ENCODE data around the gene LCN6.
"Not testable (repeated sequence)": the region's sequence is repeated elsewhere in the genome, so short reads cannot be mapped to it uniquely, and the experiment has no call there.

Gene LCN6

GRCh38 chr9:136704741-136705140, 43.6 kb downstream of the LCN6 start:
- H3K36me3 ChIP-seq (ENCODE audit: control insufficient read depth in 5 of 5, insufficient read depth in 5 of 5, low read length in 5 of 5); H3K4me3 ChIP-seq (ENCODE audit: low read depth in 1 of 5, low read length in 5 of 5); H3K9ac ChIP-seq (ENCODE audit: low read length in 5 of 5); H3K9me3 ChIP-seq (ENCODE audit: control insufficient read depth in 5 of 5, low read length in 5 of 5); H3K27me3 ChIP-seq (ENCODE audit: control insufficient read depth in 5 of 5, insufficient read depth in 4 of 5, low read length in 5 of 5); H3K27ac ChIP-seq (ENCODE audit: low read depth, low read length): not testable (repeated sequence)
- peaks cover 0 to 19% (median 14%) of the 10 kb centered on the region in 5 donors for H3K4me1 ChIP-seq (ENCODE audit: control insufficient read depth in 5 of 5, insufficient read depth in 5 of 5, low read length in 5 of 5)

DNA sequence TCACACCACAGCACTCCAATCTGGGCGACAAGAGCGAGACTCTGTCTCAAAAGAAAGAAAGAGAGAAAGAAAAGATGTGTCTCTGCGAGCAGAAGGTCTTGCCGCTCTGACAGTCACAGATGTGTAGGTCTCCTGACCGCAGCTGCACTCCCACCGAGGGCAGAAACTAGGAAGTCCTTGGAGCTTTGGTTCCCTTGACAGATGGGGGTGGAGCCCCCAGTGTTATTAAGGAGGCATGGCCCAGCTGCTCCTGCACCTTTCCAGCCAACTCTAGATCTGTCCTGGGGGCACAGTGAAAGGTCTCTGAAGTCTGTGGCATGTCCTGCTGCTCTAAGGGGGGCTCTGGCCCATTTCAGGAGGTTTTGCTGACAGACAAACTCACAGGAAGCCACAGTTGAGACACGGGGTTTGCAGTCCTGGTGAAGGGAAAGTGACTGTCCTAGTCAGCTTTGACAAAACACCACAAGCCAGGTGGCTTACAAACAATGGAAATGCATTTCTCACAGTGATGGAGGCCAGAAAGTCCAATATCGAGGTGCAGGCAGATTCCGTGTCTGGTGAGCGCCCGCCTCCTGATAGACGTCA, 45.0 kb downstream of the LCN6 start:
- peaks cover 0 to 2% (median 0%) of the 10 kb centered on the region in 5 donors for H3K27me3 ChIP-seq (ENCODE audit: control insufficient read depth in 5 of 5, insufficient read depth in 4 of 5, low read length in 5 of 5)
- no peaks in the 10 kb centered on the region for H3K36me3 ChIP-seq (ENCODE audit: control insufficient read depth in 5 of 5, insufficient read depth in 5 of 5, low read length in 5 of 5)
- H3K4me3 ChIP-seq (ENCODE audit: low read depth in 1 of 5, low read length in 5 of 5) = no peak overlapping the region
- H3K4me1 ChIP-seq (ENCODE audit: control insufficient read depth in 5 of 5, insufficient read depth in 5 of 5, low read length in 5 of 5) = peaks cover 0 to 19% (median 14%) of the 10 kb centered on the region in 5 donors
- H3K27ac ChIP-seq (ENCODE audit: low read depth, low read length) = no peak overlapping the region
- no peaks in the 10 kb centered on the region for H3K9me3 ChIP-seq (ENCODE audit: control insufficient read depth in 5 of 5, low read length in 5 of 5)
- no peak overlapping the region for H3K9ac ChIP-seq (ENCODE audit: low read length in 5 of 5)

DNA sequence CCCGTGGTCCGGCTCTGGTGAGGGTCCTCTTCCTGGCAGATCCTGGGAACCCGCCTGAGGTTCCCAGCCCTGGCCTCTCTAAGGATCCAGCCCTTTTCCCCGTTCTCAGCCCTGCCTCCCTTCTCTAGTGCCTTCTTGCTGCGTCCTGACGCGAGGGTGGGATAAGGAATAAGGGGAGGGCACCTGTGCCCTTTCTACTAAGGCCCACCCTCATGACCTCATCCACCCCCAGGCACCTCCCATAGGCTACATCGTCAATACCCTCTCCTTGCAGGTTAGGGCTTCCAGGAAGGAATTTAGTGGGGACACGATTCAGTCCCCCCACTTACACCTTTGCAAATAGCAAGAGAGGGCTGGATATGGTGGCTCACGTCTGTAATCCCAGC, 46.7 kb downstream of the LCN6 start:
- Histone ChIP-seq H3K4me3 (ENCODE audit: low read depth in 1 of 5, low read length in 5 of 5) (no peak overlapping the region), H3K9me3 (ENCODE audit: control insufficient read depth in 5 of 5, low read length in 5 of 5) (no peaks in the 10 kb centered on the region), H3K9ac (ENCODE audit: low read length in 5 of 5) (peak overlapping the region in 1 of 5 donors; percentile 30), H3K36me3 (ENCODE audit: control insufficient read depth in 5 of 5, insufficient read depth in 5 of 5, low read length in 5 of 5) (no peaks in the 10 kb centered on the region), H3K4me1 (ENCODE audit: control insufficient read depth in 5 of 5, insufficient read depth in 5 of 5, low read length in 5 of 5) (peaks cover 0 to 29% (median 24%) of the 10 kb centered on the region in 5 donors), H3K27ac (ENCODE audit: low read depth, low read length) (no peak overlapping the region), H3K27me3 (ENCODE audit: control insufficient read depth in 5 of 5, insufficient read depth in 4 of 5, low read length in 5 of 5) (peaks cover 0 to 4% (median 0%) of the 10 kb centered on the region in 5 donors)

- peaks cover 0 to 34% (median 24%) of the 10 kb centered on the region in 5 donors for H3K4me1 ChIP-seq (ENCODE audit: control insufficient read depth in 5 of 5, insufficient read depth in 5 of 5, low read length in 5 of 5)
- H3K27ac ChIP-seq (ENCODE audit: low read depth, low read length) = no peak overlapping the region
- peaks cover 0 to 4% (median 0%) of the 10 kb centered on the region in 5 donors for H3K27me3 ChIP-seq (ENCODE audit: control insufficient read depth in 5 of 5, insufficient read depth in 4 of 5, low read length in 5 of 5)
- no peaks in the 10 kb centered on the region for H3K36me3 ChIP-seq (ENCODE audit: control insufficient read depth in 5 of 5, insufficient read depth in 5 of 5, low read length in 5 of 5)
- H3K9me3 ChIP-seq (ENCODE audit: control insufficient read depth in 5 of 5, low read length in 5 of 5) = no peaks in the 10 kb centered on the region
- peak overlapping the region in 1 of 5 donors; percentile 30 for H3K9ac ChIP-seq (ENCODE audit: low read length in 5 of 5)
- H3K4me3 ChIP-seq (ENCODE audit: low read depth in 1 of 5, low read length in 5 of 5) = peak overlapping the region in 2 of 5 donors; percentile 24 to 42
Measured at GRCh38 chr9:136700959-136701667, 47.2 kb downstream of the LCN6 start.

DNA sequence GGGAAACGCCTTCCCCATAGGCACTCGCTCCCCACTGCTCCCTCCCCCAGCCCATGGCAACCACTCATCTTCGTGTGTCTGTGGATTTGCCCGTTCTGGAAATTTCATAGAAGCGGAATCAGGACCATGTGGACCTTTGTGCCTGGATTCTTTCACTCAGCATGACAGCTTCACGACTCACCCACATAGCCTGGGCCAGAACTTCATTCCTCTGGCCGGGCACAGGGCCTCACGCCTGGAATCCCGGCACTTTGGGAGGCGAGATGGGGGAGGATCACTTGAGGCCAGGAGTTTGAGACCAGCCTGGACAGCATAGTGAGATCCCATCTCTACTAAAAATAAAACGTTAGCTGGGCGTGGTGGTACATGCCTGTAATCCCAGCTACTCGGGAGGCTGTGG, 48.0 kb downstream of the LCN6 start:
- no peaks in the 10 kb centered on the region for H3K9me3 ChIP-seq (ENCODE audit: control insufficient read depth in 5 of 5, low read length in 5 of 5)
- H3K27ac ChIP-seq (ENCODE audit: low read depth, low read length) = no peak overlapping the region
- H3K4me3 ChIP-seq (ENCODE audit: low read depth in 1 of 5, low read length in 5 of 5) = no peak overlapping the region
- H3K36me3 ChIP-seq (ENCODE audit: control insufficient read depth in 5 of 5, insufficient read depth in 5 of 5, low read length in 5 of 5) = no peaks in the 10 kb centered on the region
- H3K4me1 ChIP-seq (ENCODE audit: control insufficient read depth in 5 of 5, insufficient read depth in 5 of 5, low read length in 5 of 5) = peaks cover 0 to 40% (median 22%) of the 10 kb centered on the region in 5 donors
- H3K27me3 ChIP-seq (ENCODE audit: control insufficient read depth in 5 of 5, insufficient read depth in 4 of 5, low read length in 5 of 5) = peaks cover 0 to 4% (median 0%) of the 10 kb centered on the region in 5 donors
- no peak overlapping the region for H3K9ac ChIP-seq (ENCODE audit: low read length in 5 of 5)

DNA sequence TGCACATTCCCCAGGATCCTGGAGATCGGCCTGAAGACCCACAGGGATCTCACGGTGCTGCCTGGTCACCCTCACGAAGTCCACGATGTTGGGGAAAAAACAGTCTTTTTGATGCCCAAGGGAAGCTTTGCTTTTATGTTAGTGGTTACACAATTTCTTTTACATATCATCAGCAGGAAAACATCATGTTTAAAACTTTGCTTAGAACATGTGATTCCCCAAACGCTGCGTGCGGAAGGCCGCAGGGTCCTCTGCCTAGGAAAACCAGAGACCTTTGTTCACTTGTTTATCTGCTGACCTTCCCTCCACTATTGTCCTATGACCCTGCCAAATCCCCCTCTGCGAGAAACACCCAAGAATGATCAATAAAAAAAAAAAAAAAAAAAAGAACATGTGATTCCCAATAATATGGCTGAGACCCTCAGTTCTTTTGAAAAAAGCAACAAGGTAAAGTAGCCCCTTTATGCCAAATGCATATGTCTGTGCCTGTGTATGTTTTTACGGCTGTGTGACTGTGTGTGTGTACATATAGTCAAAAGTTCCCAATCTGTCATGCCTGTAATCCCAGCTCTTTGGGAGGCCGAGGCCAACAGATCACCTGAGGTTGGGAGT, 49.6 kb downstream of the LCN6 start:
- Histone ChIP-seq H3K4me1 (ENCODE audit: control insufficient read depth in 5 of 5, insufficient read depth in 5 of 5, low read length in 5 of 5) (peaks cover 0 to 49% (median 28%) of the 10 kb centered on the region in 5 donors), H3K27ac (ENCODE audit: low read depth, low read length) (peak overlapping the region; percentile 65), H3K9me3 (ENCODE audit: control insufficient read depth in 5 of 5, low read length in 5 of 5) (no peaks in the 10 kb centered on the region), H3K36me3 (ENCODE audit: control insufficient read depth in 5 of 5, insufficient read depth in 5 of 5, low read length in 5 of 5) (no peaks in the 10 kb centered on the region), H3K9ac (ENCODE audit: low read length in 5 of 5) (no peak overlapping the region), H3K27me3 (ENCODE audit: control insufficient read depth in 5 of 5, insufficient read depth in 4 of 5, low read length in 5 of 5) (peaks cover 0 to 4% (median 0%) of the 10 kb centered on the region in 5 donors), H3K4me3 (ENCODE audit: low read depth in 1 of 5, low read length in 5 of 5) (no peak overlapping the region)

DNA sequence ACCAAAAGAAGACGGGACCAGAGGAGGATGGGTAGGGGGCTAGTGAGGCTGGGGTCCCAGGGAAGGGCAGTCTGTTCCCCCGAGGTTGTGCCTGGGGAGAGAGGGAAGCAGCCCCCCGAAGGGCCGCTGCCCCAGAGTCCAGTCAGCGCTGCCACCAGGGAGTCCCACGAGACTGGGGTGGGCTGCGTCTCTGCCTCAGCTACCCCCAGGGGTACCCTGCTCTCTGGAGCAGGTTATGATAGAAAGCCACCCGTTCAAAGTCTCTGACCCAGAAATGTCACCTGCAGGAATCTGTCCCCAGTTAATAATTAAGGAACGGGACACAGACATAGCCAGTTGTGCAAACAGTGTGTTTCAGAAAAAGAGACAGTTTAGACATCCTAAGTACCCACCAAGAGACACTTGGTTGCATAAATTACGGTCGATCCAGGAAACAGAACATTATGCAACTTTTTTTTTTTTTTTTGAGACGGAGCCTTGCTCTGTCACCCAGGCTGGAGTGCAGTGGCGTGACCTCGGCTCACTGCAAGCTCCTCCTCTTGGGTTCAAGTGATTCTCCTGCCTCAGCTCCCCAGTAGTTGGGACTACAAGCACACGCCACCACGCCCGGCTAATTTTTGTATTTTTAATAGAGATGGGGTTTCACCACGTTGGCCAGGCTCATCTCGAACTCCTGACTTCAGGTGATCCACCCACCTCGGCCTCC, 50.4 kb downstream of the LCN6 start:
- peaks cover 0 to 4% (median 0%) of the 10 kb centered on the region in 5 donors for H3K27me3 ChIP-seq (ENCODE audit: control insufficient read depth in 5 of 5, insufficient read depth in 4 of 5, low read length in 5 of 5)
- H3K36me3 ChIP-seq (ENCODE audit: control insufficient read depth in 5 of 5, insufficient read depth in 5 of 5, low read length in 5 of 5) = no peaks in the 10 kb centered on the region
- peak overlapping the region in 2 of 5 donors; percentile 2 to 60 for H3K9ac ChIP-seq (ENCODE audit: low read length in 5 of 5)
- peaks cover 0 to 49% (median 36%) of the 10 kb centered on the region in 5 donors for H3K4me1 ChIP-seq (ENCODE audit: control insufficient read depth in 5 of 5, insufficient read depth in 5 of 5, low read length in 5 of 5)
- H3K4me3 ChIP-seq (ENCODE audit: low read depth in 1 of 5, low read length in 5 of 5) = no peak overlapping the region
- no peaks in the 10 kb centered on the region for H3K9me3 ChIP-seq (ENCODE audit: control insufficient read depth in 5 of 5, low read length in 5 of 5)
- H3K27ac ChIP-seq (ENCODE audit: low read depth, low read length) = peak overlapping the region; percentile 65

- no peaks in the 10 kb centered on the region for H3K36me3 ChIP-seq (ENCODE audit: control insufficient read depth in 5 of 5, insufficient read depth in 5 of 5, low read length in 5 of 5)
- H3K9ac ChIP-seq (ENCODE audit: low read length in 5 of 5) = peak overlapping the region in 2 of 5 donors; percentile 2 to 60
- peaks cover 0 to 49% (median 39%) of the 10 kb centered on the region in 5 donors for H3K4me1 ChIP-seq (ENCODE audit: control insufficient read depth in 5 of 5, insufficient read depth in 5 of 5, low read length in 5 of 5)
- peak overlapping the region; percentile 65 for H3K27ac ChIP-seq (ENCODE audit: low read depth, low read length)
- H3K4me3 ChIP-seq (ENCODE audit: low read depth in 1 of 5, low read length in 5 of 5) = peak overlapping the region in 1 of 5 donors; percentile 16
- no peaks in the 10 kb centered on the region for H3K9me3 ChIP-seq (ENCODE audit: control insufficient read depth in 5 of 5, low read length in 5 of 5)
- peaks cover 0 to 4% (median 0%) of the 10 kb centered on the region in 5 donors for H3K27me3 ChIP-seq (ENCODE audit: control insufficient read depth in 5 of 5, insufficient read depth in 4 of 5, low read length in 5 of 5)
Measured at GRCh38 chr9:136697146-136697820, 51.0 kb downstream of the LCN6 start.

DNA sequence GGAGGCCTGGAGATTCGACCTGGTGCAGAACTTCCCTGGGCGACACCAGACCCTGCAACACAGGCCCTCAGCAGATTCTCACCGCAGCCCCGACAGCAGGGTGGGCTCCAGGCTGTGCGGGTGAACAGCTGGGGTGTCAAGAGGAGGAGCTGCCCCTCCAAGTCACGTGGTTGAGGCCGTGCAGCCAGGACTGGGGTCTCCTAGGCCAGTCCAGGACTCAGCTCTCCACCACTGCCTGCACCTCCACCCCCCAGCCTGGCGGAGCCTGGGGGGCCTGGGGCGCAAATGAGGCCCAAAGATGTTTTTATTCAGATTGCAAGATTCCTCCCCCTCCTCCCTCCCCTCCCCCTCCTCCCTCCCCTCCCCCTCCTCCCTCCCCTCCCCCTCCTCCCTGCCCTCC, 51.8 kb downstream of the LCN6 start:
- no peak overlapping the region for H3K27ac ChIP-seq (ENCODE audit: low read depth, low read length)
- H3K9me3 ChIP-seq (ENCODE audit: control insufficient read depth in 5 of 5, low read length in 5 of 5) = no peaks in the 10 kb centered on the region
- no peak overlapping the region for H3K9ac ChIP-seq (ENCODE audit: low read length in 5 of 5)
- H3K4me1 ChIP-seq (ENCODE audit: control insufficient read depth in 5 of 5, insufficient read depth in 5 of 5, low read length in 5 of 5) = peaks cover 0 to 49% (median 38%) of the 10 kb centered on the region in 5 donors
- peaks cover 0 to 4% (median 0%) of the 10 kb centered on the region in 5 donors for H3K27me3 ChIP-seq (ENCODE audit: control insufficient read depth in 5 of 5, insufficient read depth in 4 of 5, low read length in 5 of 5)
- no peaks in the 10 kb centered on the region for H3K36me3 ChIP-seq (ENCODE audit: control insufficient read depth in 5 of 5, insufficient read depth in 5 of 5, low read length in 5 of 5)
- H3K4me3 ChIP-seq (ENCODE audit: low read depth in 1 of 5, low read length in 5 of 5) = no peak overlapping the region
